MG63 (cell line): ENCODE results near the gene ASIC4. TPM values are rescaled to one million over a fixed set of nuclear protein-coding genes. Genes with fewer than 3 reads are reported as not detected.

Experiments
- DNase-seq: peaks from one replicate; pipeline ENCODE4 v3.0.0-alpha.2; 2020
- H3K27me3 ChIP-seq: fragments of 250-450 bp; sonication (Bioruptor Pico); 2 replicates; pipeline ENCODE4 v1.5.1; 2020; ENCODE audit warnings: mild to moderate bottlenecking, moderate library complexity
- H3K36me3 ChIP-seq: fragments of 250-450 bp; sonication (Bioruptor Pico); 2 replicates; pipeline ENCODE4 v1.5.1; 2020; ENCODE audit warnings: mild to moderate bottlenecking, moderate library complexity
- H3K4me3 ChIP-seq: fragments of 250-450 bp; sonication (Bioruptor Pico); 2 replicates; pipeline ENCODE4 v1.5.1; 2020; ENCODE audit warnings: mild to moderate bottlenecking, moderate library complexity
- H3K9me3 ChIP-seq: fragments of 250-450 bp; sonication (Bioruptor Pico); 2 replicates; pipeline ENCODE4 v1.5.1; 2020; ENCODE audit warnings: mild to moderate bottlenecking, moderate library complexity
- total RNA-seq: library from RNA; depleted of rRNA; stranded (reverse); fragments of >200 nt; shearing (Covaris generic); gene quantifications from 2 replicates; pipeline ENCODE4 v1.2.3, GENCODE V29; 2014; ENCODE audit warnings: low replicate concordance

ASIC4 gene
- total RNA-seq, 1 experiment from 2014 or later = not detected

- DNase-seq = no peak
- no peak overlapping the region for H3K4me3 ChIP-seq
- H3K9me3 ChIP-seq = no peaks in the 10 kb centered on the region
- H3K36me3 ChIP-seq = peaks cover 3% of the 10 kb centered on the region; the same call in 1 of the 2 replicates
- H3K27me3 ChIP-seq = peaks cover 4% of the 10 kb centered on the region
Observed at GRCh38 chr2:219505585-219505984, 8.7 kb upstream of the ASIC4 start.

- Histone ChIP-seq H3K4me3 (no peak overlapping the region), H3K9me3 (no peaks in the 10 kb centered on the region), H3K27me3 (peaks cover 8% of the 10 kb centered on the region), H3K36me3 (peaks cover 3% of the 10 kb centered on the region; the same call in 1 of the 2 replicates)
- DNase-seq = no peak
Observed at GRCh38 chr2:219506153-219506801, 8.0 kb upstream of the ASIC4 start.

- no peak for DNase-seq
- no peak overlapping the region for H3K4me3 ChIP-seq
- H3K36me3 ChIP-seq = no peaks in the 10 kb centered on the region; the same call in 1 of the 2 replicates
Observed at GRCh38 chr2:219506802-219507526, 7.3 kb upstream of the ASIC4 start.

GRCh38 chr2:219507581-219508443, 6.5 kb upstream of the ASIC4 start:
- no peaks in the 10 kb centered on the region for H3K9me3 ChIP-seq
- DNase-seq = no peak
- H3K27me3 ChIP-seq = peaks cover 17% of the 10 kb centered on the region
- H3K4me3 ChIP-seq = no peak overlapping the region
- H3K36me3 ChIP-seq = no peaks in the 10 kb centered on the region; the same call in 1 of the 2 replicates

More at GRCh38 chr2:219506802-219507526, 7.3 kb upstream of the ASIC4 start:
- Histone ChIP-seq H3K9me3 (no peaks in the 10 kb centered on the region), H3K27me3 (peaks cover 9% of the 10 kb centered on the region)

- DNase-seq = no peak
- H3K27me3 ChIP-seq = peaks cover 23% of the 10 kb centered on the region
- no peaks in the 10 kb centered on the region; the same call in 1 of the 2 replicates for H3K36me3 ChIP-seq
- H3K4me3 ChIP-seq = no peak overlapping the region
- H3K9me3 ChIP-seq = no peaks in the 10 kb centered on the region
Observed at GRCh38 chr2:219508444-219508734, 5.9 kb upstream of the ASIC4 start.

GRCh38 chr2:219508971-219509779, 5.1 kb upstream of the ASIC4 start:
- Histone ChIP-seq H3K9me3 (no peaks in the 10 kb centered on the region), H3K36me3 (no peaks in the 10 kb centered on the region; the same call in 1 of the 2 replicates), H3K4me3 (no peak overlapping the region), H3K27me3 (peaks cover 30% of the 10 kb centered on the region)
- DNase-seq = no peak

- H3K36me3 ChIP-seq = no peaks in the 10 kb centered on the region; the same call in 1 of the 2 replicates
- peaks cover 34% of the 10 kb centered on the region for H3K27me3 ChIP-seq
- peak overlapping the region; percentile 2; the same call in 1 of the 2 replicates for H3K4me3 ChIP-seq
- peak; percentile 57 for DNase-seq
- H3K9me3 ChIP-seq = no peaks in the 10 kb centered on the region
Observed at GRCh38 chr2:219509780-219510511, 4.3 kb upstream of the ASIC4 start.

- no peaks in the 10 kb centered on the region for H3K9me3 ChIP-seq
- DNase-seq = no peak
- H3K4me3 ChIP-seq = no peak overlapping the region
- H3K36me3 ChIP-seq = no peaks in the 10 kb centered on the region; the same call in 1 of the 2 replicates
- peaks cover 34% of the 10 kb centered on the region for H3K27me3 ChIP-seq
Observed at GRCh38 chr2:219510512-219511135, 3.7 kb upstream of the ASIC4 start.

GRCh38 chr2:219511547-219512325, 2.5 kb upstream of the ASIC4 start:
- no peaks in the 10 kb centered on the region for H3K9me3 ChIP-seq
- no peak overlapping the region for H3K4me3 ChIP-seq
- DNase-seq = no peak
- peaks cover 34% of the 10 kb centered on the region for H3K27me3 ChIP-seq
- no peaks in the 10 kb centered on the region for H3K36me3 ChIP-seq

GRCh38 chr2:219512524-219513216, 1.6 kb upstream of the ASIC4 start:
- H3K27me3 ChIP-seq = peaks cover 34% of the 10 kb centered on the region
- H3K9me3 ChIP-seq = no peaks in the 10 kb centered on the region
- no peak for DNase-seq
- H3K4me3 ChIP-seq = no peak overlapping the region
- no peaks in the 10 kb centered on the region for H3K36me3 ChIP-seq

GRCh38 chr2:219513787-219514186, 495 bp upstream of the ASIC4 start:
- peaks cover 34% of the 10 kb centered on the region for H3K27me3 ChIP-seq

GRCh38 chr2:219514836-219515235, 554 bp downstream of the ASIC4 start:
- Histone ChIP-seq H3K36me3 (no peaks in the 10 kb centered on the region), H3K27me3 (peaks cover 34% of the 10 kb centered on the region), H3K4me3 (no peak overlapping the region), H3K9me3 (no peaks in the 10 kb centered on the region)
- no peak for DNase-seq

More at GRCh38 chr2:219513787-219514186, 495 bp upstream of the ASIC4 start:
- Histone ChIP-seq H3K9me3 (no peaks in the 10 kb centered on the region), H3K36me3 (no peaks in the 10 kb centered on the region), H3K4me3 (no peak overlapping the region)
- DNase-seq = no peak

- H3K36me3 ChIP-seq = no peaks in the 10 kb centered on the region
- peaks cover 26% of the 10 kb centered on the region for H3K27me3 ChIP-seq
- no peak overlapping the region for H3K4me3 ChIP-seq
- no peak for DNase-seq
- H3K9me3 ChIP-seq = no peaks in the 10 kb centered on the region
Observed at GRCh38 chr2:219515874-219516629, 1.8 kb downstream of the ASIC4 start.

GRCh38 chr2:219516888-219517287, 2.6 kb downstream of the ASIC4 start:
- Histone ChIP-seq H3K27me3 (peaks cover 26% of the 10 kb centered on the region), H3K9me3 (no peaks in the 10 kb centered on the region), H3K36me3 (no peaks in the 10 kb centered on the region), H3K4me3 (no peak overlapping the region)
- no peak for DNase-seq
